HepG2 (cell line): ENCODE results near the gene DEPDC1B. TPM values are rescaled to one million over a fixed set of nuclear protein-coding genes. Genes with fewer than 3 reads are reported as not detected.
A peak's percentile ranks its signal among the peaks of the same experiment; 100 is the strongest.

ENCODE experiments used
- ATF1 ChIP-seq: IDR thresholded peaks from 2 replicates; pipeline ENCODE4 v1.6.1; 2016; ENCODE audit warnings: mild to moderate bottlenecking, control low read depth
- BORCS8-MEF2B ChIP-seq: sonication (generic); formaldehyde crosslinking; IDR thresholded peaks from 2 replicates; pipeline ENCODE4 v1.8.0; 2022; ENCODE audit warnings: mild to moderate bottlenecking, missing genetic modification reagents
- CBX2 ChIP-seq, 2 experiments: fragments of 200-600 bp in 1 of 2; sonication (generic); formaldehyde crosslinking in 1 of 2; IDR thresholded peaks; 2 replicates each; pipeline versions ENCODE4 v1.7.0 to v1.8.1; 2018 to 2022; ENCODE audit warnings: low read depth in 2 of 2, low read length in 1 of 2, mild to moderate bottlenecking in 1 of 2, missing genetic modification reagents in 1 of 2
- FOXK2 ChIP-seq: fragments of 450-650 bp; IDR thresholded peaks from 2 replicates; pipeline ENCODE4 v1.6.1; 2016
- HNRNPUL1 ChIP-seq: fragments of 200-400 bp; formaldehyde crosslinking; IDR thresholded peaks from 2 replicates; pipeline ENCODE4 v1.6.1; 2017; ENCODE audit warnings: low read depth, mild to moderate bottlenecking, low read length, moderate library complexity
- POGK ChIP-seq: sonication (generic); formaldehyde crosslinking; conservative IDR thresholded peaks from 2 replicates; pipeline ENCODE4 v1.8.0; 2022; ENCODE audit warnings: mild to moderate bottlenecking, moderate library complexity, missing genetic modification reagents
- POLR2AphosphoS2 ChIP-seq: IDR thresholded peaks from 2 replicates; pipeline ENCODE4 v1.6.1; 2011; ENCODE audit warnings: low read depth, low read length, improper control_type of control experiment
- PRDM10 ChIP-seq: sonication (generic); formaldehyde crosslinking; IDR thresholded peaks from 2 replicates; pipeline ENCODE4 v1.4.0; 2020; ENCODE audit warnings: low read depth, missing genetic modification reagents
- PRMT3 ChIP-seq: sonication (generic); formaldehyde crosslinking; IDR thresholded peaks from 2 replicates; pipeline ENCODE4 v1.8.1; 2022; ENCODE audit warnings: low read depth, mild to moderate bottlenecking, moderate library complexity, missing genetic modification reagents, borderline replicate concordance
- RAD21 ChIP-seq: fragments of 450-650 bp; formaldehyde crosslinking; IDR thresholded peaks from 2 replicates; pipeline ENCODE4 v1.5.0; 2020; ENCODE audit warnings: mild to moderate bottlenecking
- SMAD1 ChIP-seq: sonication (generic); formaldehyde crosslinking; IDR thresholded peaks from 2 replicates; pipeline ENCODE4 v1.4.0; 2020; ENCODE audit warnings: missing genetic modification reagents, low read depth, mild to moderate bottlenecking, borderline replicate concordance
- TCF12 ChIP-seq, 2 experiments: fragments of 450-650 bp in 1 of 2; sonication (generic) in 1 of 2; formaldehyde crosslinking in 1 of 2; IDR thresholded peaks; 2 replicates each; pipeline versions ENCODE4 v1.6.1 to v1.8.0; 2017 to 2022; ENCODE audit warnings: antibody characterized with exemption in 1 of 2, mild to moderate bottlenecking in 1 of 2, missing genetic modification reagents in 1 of 2, moderate library complexity in 1 of 2
- ZNF101 ChIP-seq: sonication (generic); formaldehyde crosslinking; IDR thresholded peaks from 2 replicates; pipeline ENCODE4 v1.4.0; 2020; ENCODE audit warnings: mild to moderate bottlenecking, low read depth, missing genetic modification reagents, borderline replicate concordance
- ZNF414 ChIP-seq: sonication (generic); formaldehyde crosslinking; IDR thresholded peaks from 2 replicates; pipeline ENCODE4 v1.5.0; 2020; ENCODE audit warnings: missing genetic modification reagents
- ZNF543 ChIP-seq: sonication (generic); formaldehyde crosslinking; IDR thresholded peaks from 2 replicates; pipeline ENCODE4 v1.4.0; 2020; ENCODE audit warnings: mild to moderate bottlenecking, missing genetic modification reagents
- ZNF552 ChIP-seq: sonication (generic); formaldehyde crosslinking; IDR thresholded peaks from 2 replicates; pipeline ENCODE4 v1.9.0; 2022; ENCODE audit warnings: missing genetic modification reagents, mild to moderate bottlenecking, borderline replicate concordance
- ZNF564 ChIP-seq: sonication (generic); formaldehyde crosslinking; IDR thresholded peaks from 2 replicates; pipeline ENCODE4 v1.8.1; 2023; ENCODE audit warnings: mild to moderate bottlenecking, missing genetic modification reagents
- ZNF678 ChIP-seq: sonication (generic); formaldehyde crosslinking; IDR thresholded peaks from 2 replicates; pipeline ENCODE4 v1.4.0; 2020; ENCODE audit warnings: mild to moderate bottlenecking, missing genetic modification reagents
- ZNF709 ChIP-seq: sonication (generic); formaldehyde crosslinking; IDR thresholded peaks from 2 replicates; pipeline ENCODE4 v1.5.0; 2020; ENCODE audit warnings: mild to moderate bottlenecking, missing genetic modification reagents
- ZNF75D ChIP-seq: sonication (generic); formaldehyde crosslinking; IDR thresholded peaks from 2 replicates; pipeline ENCODE4 v1.8.1; 2023; ENCODE audit warnings: missing genetic modification reagents, mild to moderate bottlenecking, borderline replicate concordance
- ZSCAN25 ChIP-seq: sonication (generic); formaldehyde crosslinking; IDR thresholded peaks from 2 replicates; pipeline ENCODE4 v1.8.0; 2022; ENCODE audit warnings: mild to moderate bottlenecking, missing genetic modification reagents
- polyA plus RNA-seq, 8 experiments: library from polyadenylated mRNA; depleted of rRNA in 3 of 8; stranded (reverse) in 7 of 8; unstranded in 1 of 8; fragments of >200 nt; fragmentation: Illumina TruSeq in 4 of 8; extraction: Trizol in 4 of 8; gene quantifications; 2 replicates each; pipeline versions ENCODE4 v1.2.1 to v1.2.3, GENCODE V29; 2011 to 2016; ENCODE audit warnings: low read depth in 4 of 8, missing spikeins in 1 of 8, mixed read lengths in 1 of 8; ENCODE audit not compliant: insufficient read depth in 1 of 8
- total RNA-seq, 5 experiments: library from RNA; depleted of rRNA; stranded (reverse); fragments of >200 nt; fragmentation: Illumina TruSeq; extraction: Trizol; gene quantifications; 2 replicates each; pipeline ENCODE4 v1.2.3, GENCODE V29; 2016; ENCODE audit warnings: low read depth in 1 of 5

Gene DEPDC1B
- total and polyA plus RNA-seq, 2 of the 13 experiments (the other 11 are each of a cell fraction or from before 2014, with no cell fraction given) = 29.5 to 51.3 TPM

- TF ChIP-seq PRDM10 (no peak; the same call in 1 of the 2 replicates), POGK (CRISPR knock-in tag) (peak; percentile 80), PRMT3 (CRISPR knock-in tag) (peak; percentile 52; the same call in 1 of the 2 replicates), HNRNPUL1 (no peak), CBX2 (IDR thresholded peaks at IDR 0.05; ENCODE audit: low read depth, low read length) (no peak), CBX2 (CRISPR knock-in tag; IDR thresholded peaks at IDR 0.05; ENCODE audit: low read depth) (no peak), ZSCAN25 (CRISPR knock-in tag) (peak; percentile 83), BORCS8-MEF2B (CRISPR knock-in tag) (peak; percentile 93), SMAD1 (no peak; the same call in 1 of the 2 replicates), ZNF101 (CRISPR knock-in tag) (no peak), ZNF75D (CRISPR knock-in tag) (no peak), POLR2AphosphoS2 (no peak), ZNF678 (CRISPR knock-in tag) (no peak; the same call in 1 of the 2 replicates), ATF1 (CRISPR knock-in tag) (peak; percentile 91), ZNF414 (CRISPR knock-in tag) (peak; percentile 87), ZNF564 (CRISPR knock-in tag) (peak; percentile 84; the same call in 1 of the 2 replicates), ZNF709 (CRISPR knock-in tag) (peak; percentile 67; the same call in 1 of the 2 replicates), FOXK2 (no peak), RAD21 (CRISPR knock-in tag) (no peak), ZNF552 (CRISPR knock-in tag) (no peak; the same call in 1 of the 2 replicates), ZNF543 (CRISPR knock-in tag) (peak; percentile 54; the same call in 1 of the 2 replicates), TCF12 (IDR thresholded peaks at IDR 0.05) (no peak), TCF12 (CRISPR knock-in tag; IDR thresholded peaks at IDR 0.05) (peak; percentile 77; the same call in 1 of the 2 replicates)
Observed at GRCh38 chr5:60699609-60700415, at the start of gene DEPDC1B (continued).
